HCT116 (cell line): ENCODE results near the gene ABCB8. TPM values are rescaled to one million over a fixed set of nuclear protein-coding genes. Genes with fewer than 3 reads are reported as not detected.

Experiments
- ATAC-seq: fragments of 200-7000 bp; cut with Tn5 transposase; 2 replicates; pipeline ENCODE4 v1.9.1; 2020; ENCODE audit warnings: mild to moderate bottlenecking, moderate library complexity
- BruUV-seq: library from RNA; stranded (reverse); fragments of 400-500 nt; replicated peaks from 2 replicates; lab custom pipeline; 2021; lab: Mats Ljungman, UMichigan
- CTCF ChIA-PET: fragments of 300-600 bp; sonication (Branson Sonifier 250); formaldehyde crosslinking; loops from one replicate; lab custom pipeline; 2021; ENCODE audit warnings: antibody characterized with exemption; lab: Charles Lee
- POLR2A ChIA-PET: fragments of 300-600, 350-600 bp; sonication (Branson Sonifier 250); formaldehyde crosslinking; loops from one replicate; lab custom pipeline; 2021; ENCODE audit warnings: antibody characterized with exemption; lab: Charles Lee
- RAD21 ChIA-PET, 2 experiments: fragments of 300-600 bp; sonication (Branson Sonifier 250); formaldehyde crosslinking; loops; one replicate each; lab custom pipeline; 2023; ENCODE audit warnings: low total read pairs in 2 of 2; ENCODE audit not compliant: uncharacterized antibody in 2 of 2, unreplicated experiment in 2 of 2, low non-redundant PET in 1 of 2; lab: Charles Lee
- DNase-seq: peaks from one replicate; pipeline ENCODE4 v3.0.0-alpha.2; 2010; ENCODE audit warnings: low read depth, low spot score
- H2AFZ ChIP-seq: fragments of 200-600 bp; shearing (Covaris generic), sonication (generic); 2 replicates; pipeline ENCODE4 v1.6.1; 2017; ENCODE audit warnings: low read depth, mixed run types, mixed read lengths, antibody characterized with exemption, low read length; ENCODE audit not compliant: poor library complexity, severe bottlenecking
- H3K27ac ChIP-seq: 2 replicates; pipeline ENCODE4 v1.5.1; 2012; ENCODE audit warnings: low read depth, low read length
- H3K27me3 ChIP-seq: fragments of 200-600 bp; sonication (generic); 2 replicates; pipeline ENCODE4 v1.6.1; 2016; ENCODE audit warnings: mixed run types, low read length, mixed read lengths; ENCODE audit not compliant: insufficient read depth
- H3K36me3 ChIP-seq, 2 experiments: fragments of 200-500 bp in 1 of 2; fragments of 200-600 bp in 1 of 2; sonication (Bioruptor generic) in 1 of 2; sonication (generic) in 1 of 2; 2 replicates each; pipeline versions ENCODE4 v1.5.1 to v1.6.1; 2014 to 2016; ENCODE audit warnings: low read length in 2 of 2, inconsistent platforms in 1 of 2, mixed read lengths in 1 of 2, mixed run types in 1 of 2; ENCODE audit not compliant: insufficient read depth in 2 of 2, control insufficient read depth in 1 of 2
- H3K4me1 ChIP-seq, 2 experiments: fragments of 200-600 bp in 1 of 2; sonication (generic) in 1 of 2; 2 replicates each; pipeline versions ENCODE4 v1.5.1 to v1.6.1; 2012 to 2017; ENCODE audit warnings: low read length in 2 of 2, inconsistent platforms in 1 of 2, mild to moderate bottlenecking in 1 of 2, mixed read lengths in 1 of 2, mixed run types in 1 of 2, moderate library complexity in 1 of 2; ENCODE audit not compliant: insufficient read depth in 2 of 2, control insufficient read depth in 1 of 2
- H3K4me2 ChIP-seq: fragments of 200-600 bp; sonication (generic); 2 replicates; pipeline ENCODE4 v1.6.1; 2017; ENCODE audit warnings: mixed run types, low read length, mixed read lengths
- H3K4me3 ChIP-seq, 2 experiments: fragments of 200-600 bp in 1 of 2; sonication (generic) in 1 of 2; replicated peaks in 1 of 2; 2 replicates each; pipeline ENCODE4 v1.5.1; 2011 to 2016; ENCODE audit warnings: low read length in 2 of 2, control low read depth in 1 of 2, low read depth in 1 of 2, mild to moderate bottlenecking in 1 of 2, mixed read lengths in 1 of 2, mixed run types in 1 of 2
- H3K79me2 ChIP-seq: fragments of 200-600 bp; sonication (generic); 2 replicates; pipeline ENCODE4 v1.6.1; 2017; ENCODE audit warnings: mild to moderate bottlenecking, mixed run types, low read length, moderate library complexity, mixed read lengths; ENCODE audit not compliant: insufficient read depth
- H3K9ac ChIP-seq: fragments of 200-600 bp; sonication (generic); 2 replicates; pipeline ENCODE4 v1.6.1; 2016; ENCODE audit warnings: low read length, mixed read lengths
- H3K9me2 ChIP-seq: fragments of 200-600 bp; sonication (generic), shearing (Covaris generic); 2 replicates; pipeline ENCODE4 v1.6.1; 2017; ENCODE audit warnings: mixed run types, mild to moderate bottlenecking, moderate library complexity; ENCODE audit not compliant: insufficient read depth
- H3K9me3 ChIP-seq, 2 experiments: fragments of 200-500 bp in 1 of 2; fragments of 200-600 bp in 1 of 2; sonication (Bioruptor generic) in 1 of 2; sonication (generic) in 1 of 2; 2 replicates each; pipeline ENCODE4 v1.6.1; 2014 to 2017; ENCODE audit warnings: low read length in 2 of 2, mixed read lengths in 2 of 2, inconsistent platforms in 1 of 2, low read depth in 1 of 2, mild to moderate bottlenecking in 1 of 2, mixed run types in 1 of 2, moderate library complexity in 1 of 2; ENCODE audit not compliant: control insufficient read depth in 1 of 2, insufficient read depth in 1 of 2
- H4K20me1 ChIP-seq: fragments of 200-600 bp; sonication (generic), shearing (Covaris generic); 2 replicates; pipeline ENCODE4 v1.6.1; 2017; ENCODE audit warnings: mixed run types, mild to moderate bottlenecking, moderate library complexity; ENCODE audit not compliant: insufficient read depth
- ATF3 ChIP-seq: IDR thresholded peaks from 2 replicates; pipeline ENCODE4 v1.6.1; 2012
- CEBPB ChIP-seq: IDR thresholded peaks from 2 replicates; pipeline ENCODE4 v1.6.1; 2012; ENCODE audit warnings: low read depth
- CTCF ChIP-seq, 3 experiments: fragments of 200-600 bp in 1 of 3; sonication (generic) in 1 of 3; IDR thresholded peaks in 2 of 3; conservative IDR thresholded peaks in 1 of 3; 2 replicates each; pipeline ENCODE4 v1.5.1; 2012 to 2017; ENCODE audit warnings: low read depth in 2 of 3, low read length in 2 of 3, antibody characterized with exemption in 1 of 3, borderline replicate concordance in 1 of 3, control low read depth in 1 of 3, mild to moderate bottlenecking in 1 of 3, mixed read lengths in 1 of 3, mixed run types in 1 of 3, moderate library complexity in 1 of 3; ENCODE audit not compliant: insufficient read depth in 1 of 3
- EZH2 ChIP-seq: fragments of 200-600 bp; sonication (generic); IDR thresholded peaks from 2 replicates; pipeline ENCODE4 v1.6.1; 2017; ENCODE audit warnings: antibody characterized with exemption, mixed run types
- FOSL1 ChIP-seq: IDR thresholded peaks from 2 replicates; pipeline ENCODE4 v1.6.1; 2012; ENCODE audit warnings: low read depth
- MAX ChIP-seq: IDR thresholded peaks from 2 replicates; pipeline ENCODE4 v1.6.1; 2012
- POLR2A ChIP-seq: IDR thresholded peaks from 2 replicates; pipeline ENCODE4 v1.7.0; 2011; ENCODE audit warnings: borderline replicate concordance; ENCODE audit not compliant: insufficient read depth, insufficient read length; ENCODE audit errors: extremely low read depth
- RAD21 ChIP-seq: IDR thresholded peaks from 2 replicates; pipeline ENCODE4 v1.6.1; 2012; ENCODE audit warnings: low read depth, mild to moderate bottlenecking
- SP1 ChIP-seq: IDR thresholded peaks from 2 replicates; pipeline ENCODE4 v1.6.1; 2012; ENCODE audit warnings: low read depth
- TCF7L2 ChIP-seq: IDR thresholded peaks from 2 replicates; pipeline ENCODE4 v1.7.0; 2011; ENCODE audit warnings: borderline replicate concordance, inconsistent platforms; ENCODE audit not compliant: insufficient read depth, insufficient read length; ENCODE audit errors: extremely low read depth
- YY1 ChIP-seq: IDR thresholded peaks from 2 replicates; pipeline ENCODE4 v1.6.1; 2011; ENCODE audit warnings: low read length, low read depth, moderate library complexity, mild to moderate bottlenecking; ENCODE audit not compliant: insufficient replicate concordance; ENCODE audit errors: extremely low read depth
- ZFX ChIP-seq: fragments of 450-650 bp; IDR thresholded peaks from 2 replicates; pipeline ENCODE4 v1.6.1; 2017
- intact Hi-C: fragments of 100-400 bp; cut with micrococcal nuclease; formaldehyde crosslinking; loops from 2 replicates; pipeline ENCODE4 v1.10.0; 2022
- total RNA-seq: library from RNA; stranded (reverse); gene quantifications from one replicate; pipeline ENCODE4 v1.2.1, GENCODE V29; 2021; ENCODE audit not compliant: unreplicated experiment

Gene ABCB8
- total RNA-seq, 1 experiment from 2014 or later, result 55.2 TPM

- TF ChIP-seq RAD21, result no peak
- TF ChIP-seq SP1, result no peak
- TF ChIP-seq ZFX, result no peak
- no peak for TF ChIP-seq CEBPB
- TF ChIP-seq EZH2, result no peak
- no peak for TF ChIP-seq MAX
- TF ChIP-seq POLR2A, result no peak
- no peak for TF ChIP-seq CTCF (IDR thresholded peaks at IDR 0.05 in 2 of 3, conservative IDR thresholded peaks at IDR 0.05 in 1 of 3; ENCODE audit: borderline replicate concordance in 1 of 3, insufficient read depth in 1 of 3, low read depth in 2 of 3, low read length in 2 of 3)
- no peak for TF ChIP-seq TCF7L2
- TF ChIP-seq YY1, result no peak
- TF ChIP-seq FOSL1, result no peak
- TF ChIP-seq ATF3, result no peak
- RAD21 ChIA-PET, result no interaction called here
- no peak overlapping the region for H3K9ac ChIP-seq
- H3K4me3 ChIP-seq, result no peak overlapping the region
- intact Hi-C loops, result no loop called here
- no peak overlapping the region for H3K4me2 ChIP-seq
- no peaks in the 10 kb centered on the region for H3K9me3 ChIP-seq
- H3K27me3 ChIP-seq, result no peaks in the 10 kb centered on the region
- H3K9me2 ChIP-seq, result no peaks in the 10 kb centered on the region
- BruUV-seq, result no TSS peak
- no peak overlapping the region for H3K27ac ChIP-seq
- CTCF ChIA-PET, result interaction anchor here (0.6 kb wide), 1 partner anchor 9 kb away, joined by 3 read pairs; no protein-coding TSS in a partner anchor
- H3K36me3 ChIP-seq, result peaks cover 49 to 63% of the 10 kb centered on the region in 2 experiments
- POLR2A ChIA-PET, result no interaction called here
- H3K4me1 ChIP-seq, result peaks cover 3% of the 10 kb centered on the region in 2 experiments
- DNase-seq (no peak), ATAC-seq (no peak)
- H2AFZ ChIP-seq, result no peak overlapping the region
- H3K79me2 ChIP-seq, result peaks cover 46% of the 10 kb centered on the region
- H4K20me1 ChIP-seq, result no peaks in the 10 kb centered on the region
Observed at GRCh38 chr7:151068069-151068773, 40.0 kb downstream of the ABCB8 start.
